ENCODE results near the gene SUPT5H. TPM values are rescaled to one million over a fixed set of nuclear protein-coding genes. Genes with fewer than 3 reads are reported as not detected.

The SUPT5H gene
- total RNA-seq, 1 donor from 2014 or later, result 142 TPM

GRCh38 chr19:39502640-39503417 lies 57.4 kb downstream of the SUPT5H start:
- Mint-ChIP-seq H3K27ac (no peak overlapping the region), H3K4me1 (ENCODE audit: unreplicated experiment) (peaks cover 8% of the 10 kb centered on the region), H3K36me3 (peaks cover 3% of the 10 kb centered on the region), H3K27me3 (peaks cover 81% of the 10 kb centered on the region), H3K9me3 (no peaks in the 10 kb centered on the region), H3K4me3 (no peak overlapping the region)
- TF ChIP-seq CTCF (conservative IDR thresholded peaks at IDR 0.05), result peak; percentile 96
- DNase-seq (ENCODE audit: extremely low spot score, unreplicated experiment), result peak; percentile 80

DNA sequence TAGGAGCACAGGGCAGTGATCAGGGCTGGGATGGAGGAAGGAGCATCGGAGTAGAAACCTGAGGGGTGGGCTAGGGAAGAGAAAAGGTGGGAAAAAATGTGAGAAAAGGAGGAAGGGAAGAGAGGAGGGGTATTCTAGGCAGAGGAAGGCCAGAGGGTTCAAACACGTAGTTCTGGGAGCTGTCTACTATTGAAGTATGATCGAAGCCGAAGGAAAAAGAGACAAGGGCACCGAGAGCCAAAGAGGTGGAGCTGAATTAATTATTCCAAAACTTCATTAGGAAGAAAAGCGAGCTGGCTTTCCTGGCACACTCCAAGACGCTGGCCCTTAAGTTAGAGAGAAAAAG lies 61.2 kb downstream of the SUPT5H start:
- Mint-ChIP-seq H3K4me1 (ENCODE audit: unreplicated experiment) (no peaks in the 10 kb centered on the region), H3K27me3 (peaks cover 70% of the 10 kb centered on the region), H3K27ac (no peak overlapping the region), H3K4me3 (peak overlapping the region; percentile 76), H3K9me3 (no peaks in the 10 kb centered on the region), H3K36me3 (no peaks in the 10 kb centered on the region)
- no peak for TF ChIP-seq CTCF (conservative IDR thresholded peaks at IDR 0.05)
- DNase-seq (ENCODE audit: extremely low spot score, unreplicated experiment), result no peak

GRCh38 chr19:39506944-39507714 lies 61.7 kb downstream of the SUPT5H start:
- Mint-ChIP-seq H3K9me3 (no peaks in the 10 kb centered on the region), H3K4me1 (ENCODE audit: unreplicated experiment) (no peaks in the 10 kb centered on the region), H3K36me3 (no peaks in the 10 kb centered on the region), H3K4me3 (peak overlapping the region; percentile 81), H3K27ac (no peak overlapping the region), H3K27me3 (peaks cover 68% of the 10 kb centered on the region)
- no peak for TF ChIP-seq CTCF (conservative IDR thresholded peaks at IDR 0.05)
- peak; percentile 78 for DNase-seq (ENCODE audit: extremely low spot score, unreplicated experiment)

- H3K9me3 Mint-ChIP-seq, result no peaks in the 10 kb centered on the region
- H3K36me3 Mint-ChIP-seq, result no peaks in the 10 kb centered on the region
- peaks cover 72% of the 10 kb centered on the region for H3K27me3 Mint-ChIP-seq
Measured at GRCh38 chr19:39507715-39508364, 62.5 kb downstream of the SUPT5H start.

DNA sequence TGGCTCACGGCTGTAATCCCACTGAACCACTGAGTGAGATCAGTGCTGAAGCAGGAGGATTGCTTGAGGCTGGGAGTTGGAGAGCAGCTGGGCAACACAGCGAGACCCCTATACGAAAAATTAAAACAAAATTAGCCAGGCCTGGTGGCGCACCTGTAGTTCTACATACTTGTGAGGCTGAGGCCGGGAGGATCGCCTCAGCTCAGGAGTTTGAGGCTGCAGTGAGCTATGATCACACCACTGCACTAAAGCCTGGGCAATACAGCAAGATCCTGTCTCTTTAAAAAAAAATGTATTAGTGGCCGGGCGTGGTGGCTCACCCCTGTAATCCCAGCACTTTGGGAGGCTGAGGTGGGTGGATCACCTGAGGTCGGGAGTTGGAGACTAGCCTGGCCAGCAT lies 63.2 kb downstream of the SUPT5H start:
- Mint-ChIP-seq H3K9me3 (no peaks in the 10 kb centered on the region), H3K27ac (no peak overlapping the region), H3K4me3 (no peak overlapping the region), H3K36me3 (no peaks in the 10 kb centered on the region), H3K4me1 (ENCODE audit: unreplicated experiment) (no peaks in the 10 kb centered on the region), H3K27me3 (peaks cover 73% of the 10 kb centered on the region)
- no peak for DNase-seq (ENCODE audit: extremely low spot score, unreplicated experiment)
- no peak for TF ChIP-seq CTCF (conservative IDR thresholded peaks at IDR 0.05)

More at GRCh38 chr19:39507715-39508364, 62.5 kb downstream of the SUPT5H start:
- no peak for DNase-seq (ENCODE audit: extremely low spot score, unreplicated experiment)
- Mint-ChIP-seq H3K4me1 (ENCODE audit: unreplicated experiment) (no peaks in the 10 kb centered on the region), H3K4me3 (peak overlapping the region; percentile 81), H3K27ac (no peak overlapping the region)
- no peak for TF ChIP-seq CTCF (conservative IDR thresholded peaks at IDR 0.05)

Data from type B pancreatic cell (in vitro differentiated cells).